Upper lobe of left lung (tissue), 6 donors: Measurements from ENCODE around the gene OTOG. TPM values are rescaled to one million over a fixed set of nuclear protein-coding genes. Genes with fewer than 3 reads are reported as not detected.
A peak's percentile ranks its signal among the peaks of the same experiment; 100 is the strongest.

Source experiments
- ATAC-seq, 2 donors: fragments of 200-7000 bp; cut with Tn5 transposase; one replicate each; pipeline ENCODE4 v1.9.1; 2022; ENCODE audit warnings: mild to moderate bottlenecking in 2 of 2, moderate library complexity in 2 of 2; ENCODE audit not compliant: low FRiP score in 2 of 2
- DNase-seq, 2 donors: peaks; one replicate each; pipeline ENCODE4 v3.0.0-alpha.2; 2019 to 2020
- H3K27ac ChIP-seq, 4 donors: fragments of 200-600 bp; sonication (generic); one replicate each; pipeline ENCODE4 v1.5.1; 2016 to 2019
- H3K27me3 ChIP-seq, 4 donors: fragments of 200-600 bp; sonication (generic); one replicate each; pipeline ENCODE4 v1.5.1; 2017 to 2019
- H3K36me3 ChIP-seq, 4 donors: fragments of 200-600 bp; sonication (generic); one replicate each; pipeline ENCODE4 v1.5.1; 2016 to 2019
- H3K4me1 ChIP-seq, 4 donors: fragments of 200-600 bp; sonication (generic); one replicate each; pipeline ENCODE4 v1.5.1; 2018 to 2019
- H3K4me3 ChIP-seq, 4 donors: fragments of 200-600 bp; sonication (generic); one replicate each; pipeline ENCODE4 v1.5.1; 2017 to 2019; ENCODE audit warnings: mild to moderate bottlenecking in 2 of 4, moderate library complexity in 1 of 4
- H3K9me3 ChIP-seq, 4 donors: fragments of 200-600 bp; sonication (generic); one replicate each; pipeline ENCODE4 v1.5.1; 2018 to 2019
- EP300 ChIP-seq, 4 donors: sonication (generic); formaldehyde crosslinking; IDR thresholded peaks; one replicate each; pipeline ENCODE4 v1.5.1; 2017; ENCODE audit warnings: antibody characterized with exemption in 4 of 4, control low read depth in 2 of 4
- POLR2A ChIP-seq, 4 donors: fragments of 450-650 bp; IDR thresholded peaks; one replicate each; pipeline ENCODE4 v1.5.1; 2016 to 2017; ENCODE audit warnings: antibody characterized with exemption in 4 of 4, mild to moderate bottlenecking in 2 of 4
- POLR2AphosphoS5 ChIP-seq, 2 donors: sonication (generic); formaldehyde crosslinking; IDR thresholded peaks; one replicate each; pipeline ENCODE4 v1.5.1; 2017; ENCODE audit warnings: antibody characterized with exemption in 2 of 2
- WGBS, 2 donors: methylation state at CpG; one replicate each; pipeline ENCODE4 v1.1.5; 2017 to 2018; 5-methylcytosine and 5-hydroxymethylcytosine counted together
- total RNA-seq, 6 donors: library from RNA; depleted of rRNA in 4 of 6; stranded (reverse); fragments of >200 nt in 4 of 6; gene quantifications; one replicate each; pipeline versions ENCODE4 v1.1.0 to v1.2.1, GENCODE V29; 2016 to 2021
- TF ChIP-seq, protein P1 (sequence below), 6 experiments: fragments of 450-650 bp in 4 of 6; fragments of 200-600 bp in 2 of 6; sonication (generic) in 2 of 6; IDR thresholded peaks; one replicate each; pipeline ENCODE4 v1.5.1; 2016 to 2019; ENCODE audit warnings: antibody characterized with exemption in 6 of 6
- donor health status: DM: no; HTN: no; CAD: no; lungs with moderate emphysema.
- donor health status: DM: no; HTN: yes; CAD: no; lungs with severe emphysema.

Gene OTOG
- total RNA-seq, 6 donors from 2014 or later, result not detected

- Histone ChIP-seq H3K36me3 (no peaks in the 10 kb centered on the region), H3K27me3 (no peaks in the 10 kb centered on the region), H3K4me3 (no peak overlapping the region), H3K4me1 (no peaks in the 10 kb centered on the region), H3K9me3 (no peaks in the 10 kb centered on the region), H3K27ac (no peak overlapping the region)
- ATAC-seq (no peak), DNase-seq (peak; percentile 19 to 65)
- TF ChIP-seq EP300 (IDR thresholded peaks at IDR 0.05) (no peak), POLR2AphosphoS5 (IDR thresholded peaks at IDR 0.05) (no peak), POLR2A (IDR thresholded peaks at IDR 0.05) (no peak)
- TF ChIP-seq, protein P1, sequence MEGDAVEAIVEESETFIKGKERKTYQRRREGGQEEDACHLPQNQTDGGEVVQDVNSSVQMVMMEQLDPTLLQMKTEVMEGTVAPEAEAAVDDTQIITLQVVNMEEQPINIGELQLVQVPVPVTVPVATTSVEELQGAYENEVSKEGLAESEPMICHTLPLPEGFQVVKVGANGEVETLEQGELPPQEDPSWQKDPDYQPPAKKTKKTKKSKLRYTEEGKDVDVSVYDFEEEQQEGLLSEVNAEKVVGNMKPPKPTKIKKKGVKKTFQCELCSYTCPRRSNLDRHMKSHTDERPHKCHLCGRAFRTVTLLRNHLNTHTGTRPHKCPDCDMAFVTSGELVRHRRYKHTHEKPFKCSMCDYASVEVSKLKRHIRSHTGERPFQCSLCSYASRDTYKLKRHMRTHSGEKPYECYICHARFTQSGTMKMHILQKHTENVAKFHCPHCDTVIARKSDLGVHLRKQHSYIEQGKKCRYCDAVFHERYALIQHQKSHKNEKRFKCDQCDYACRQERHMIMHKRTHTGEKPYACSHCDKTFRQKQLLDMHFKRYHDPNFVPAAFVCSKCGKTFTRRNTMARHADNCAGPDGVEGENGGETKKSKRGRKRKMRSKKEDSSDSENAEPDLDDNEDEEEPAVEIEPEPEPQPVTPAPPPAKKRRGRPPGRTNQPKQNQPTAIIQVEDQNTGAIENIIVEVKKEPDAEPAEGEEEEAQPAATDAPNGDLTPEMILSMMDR (IDR thresholded peaks at IDR 0.05), result no peak
- WGBS, 2 donors, result 74 to 81% methylated on average over 8 to 17 of the region's 17 CpGs
Observed at GRCh38 chr11:17610085-17610894, 63.2 kb downstream of the OTOG start.

GRCh38 chr11:17611049-17611448 lies 64.0 kb downstream of the OTOG start:
- 85 to 90% methylated on average over 4 to 12 of the region's 12 CpGs for WGBS, 2 donors
- no peaks in the 10 kb centered on the region for H3K36me3 ChIP-seq
- H3K27ac ChIP-seq, result no peak overlapping the region
- no peak overlapping the region for H3K4me3 ChIP-seq
- no peaks in the 10 kb centered on the region for H3K27me3 ChIP-seq
- no peaks in the 10 kb centered on the region for H3K4me1 ChIP-seq
- H3K9me3 ChIP-seq, result no peaks in the 10 kb centered on the region
- TF ChIP-seq POLR2A (IDR thresholded peaks at IDR 0.05) (no peak), EP300 (IDR thresholded peaks at IDR 0.05) (no peak)
- TF ChIP-seq, protein P1 (IDR thresholded peaks at IDR 0.05), result no peak
- DNase-seq, result peak; percentile 15 to 50
- ATAC-seq, result no peak

DNA sequence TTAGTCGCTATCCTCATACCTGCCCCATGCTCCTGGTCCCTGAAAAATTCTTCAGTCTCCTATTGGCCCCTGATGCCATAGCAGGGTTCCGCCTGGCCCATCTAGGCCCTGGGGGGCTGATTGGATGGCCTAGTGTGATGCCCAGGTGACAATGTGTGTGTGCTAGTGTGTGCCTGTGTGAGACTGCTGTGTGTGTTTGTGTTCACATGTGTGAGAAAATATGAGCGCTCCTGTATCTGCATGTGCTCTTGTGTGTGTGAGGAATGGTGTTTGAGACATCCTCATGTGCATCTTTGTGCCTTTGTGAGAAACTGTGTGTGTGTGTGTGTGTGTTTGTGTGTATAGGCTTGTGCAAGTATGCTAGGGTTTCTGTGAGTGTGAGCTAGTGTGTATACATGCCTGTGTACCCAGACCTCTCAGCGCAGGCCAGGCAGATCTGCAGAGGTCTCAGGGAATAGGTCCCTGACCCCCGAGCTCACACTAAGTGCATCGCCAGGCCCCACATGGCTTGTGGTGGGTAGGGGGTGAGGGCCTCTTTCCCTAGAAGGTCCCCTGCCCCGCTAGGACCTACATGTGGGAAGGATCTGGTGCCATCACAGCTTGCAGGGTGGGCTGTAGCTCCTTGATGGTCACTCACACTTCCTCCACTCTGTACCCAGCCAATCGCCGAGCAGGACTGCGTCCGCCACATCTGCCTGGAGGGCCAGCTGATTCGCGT lies 64.6 kb downstream of the OTOG start:
- TF ChIP-seq POLR2A (IDR thresholded peaks at IDR 0.05) (no peak), POLR2AphosphoS5 (IDR thresholded peaks at IDR 0.05) (no peak), EP300 (IDR thresholded peaks at IDR 0.05) (no peak)
- TF ChIP-seq, protein P1 (IDR thresholded peaks at IDR 0.05), result no peak
- 94 to 95% methylated on average over 3 to 10 of the region's 13 CpGs for WGBS, 2 donors
- no peaks in the 10 kb centered on the region for H3K9me3 ChIP-seq
- no peak for ATAC-seq
- H3K4me3 ChIP-seq, result no peak overlapping the region
- no peak overlapping the region for H3K27ac ChIP-seq
- H3K27me3 ChIP-seq, result no peaks in the 10 kb centered on the region
- no peaks in the 10 kb centered on the region for H3K4me1 ChIP-seq
- peak in 1 of 2 donors; percentile 8 for DNase-seq
- H3K36me3 ChIP-seq, result no peaks in the 10 kb centered on the region

DNA sequence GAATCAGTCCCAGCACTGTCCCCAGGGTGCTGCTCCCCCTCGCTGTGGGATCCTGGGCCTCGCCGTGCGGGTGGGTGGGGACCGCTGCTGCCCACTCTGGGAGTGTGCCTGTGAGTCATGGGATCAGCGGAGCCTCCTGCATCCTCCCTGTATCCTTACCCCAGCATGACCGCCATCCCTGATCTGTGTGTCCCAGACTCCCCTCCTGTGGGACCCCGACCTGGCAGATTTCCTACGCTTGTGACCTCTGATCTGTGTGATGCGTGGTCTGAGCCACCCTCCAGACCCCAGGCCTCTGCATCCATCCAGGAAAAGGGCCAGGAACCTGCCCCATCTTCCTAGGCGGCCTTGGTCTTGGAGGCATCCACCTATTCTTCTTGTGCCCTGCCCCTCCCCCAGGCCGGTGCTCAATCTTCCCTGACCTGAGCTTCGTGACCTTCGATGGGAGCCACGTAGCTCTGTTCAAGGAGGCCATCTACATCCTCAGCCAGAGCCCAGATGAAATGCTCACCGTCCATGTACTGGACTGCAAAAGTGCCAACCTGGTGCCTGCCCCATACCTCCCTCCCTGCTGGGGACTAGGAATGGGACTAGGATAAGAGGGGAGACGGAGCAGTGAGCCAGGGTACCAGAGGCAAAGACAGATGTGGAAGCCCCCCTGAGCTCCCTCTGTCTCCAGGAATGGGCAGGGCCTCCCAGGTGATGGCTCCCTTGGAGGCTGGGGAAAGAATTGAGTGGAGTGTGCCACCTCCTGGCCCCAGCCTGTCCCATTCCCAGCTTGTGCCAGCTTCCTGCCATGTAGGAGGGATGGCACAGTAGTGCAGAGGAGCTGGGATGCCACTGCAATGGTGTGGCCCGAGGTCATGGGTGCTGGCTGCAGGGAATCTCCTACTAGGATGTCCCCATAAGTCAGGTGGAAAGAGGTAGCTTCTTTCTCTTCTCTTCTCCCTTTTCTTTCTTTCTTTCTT lies 65.4 kb downstream of the OTOG start:
- ATAC-seq, result no peak
- Histone ChIP-seq H3K4me3 (no peak overlapping the region), H3K27me3 (no peaks in the 10 kb centered on the region), H3K36me3 (no peaks in the 10 kb centered on the region), H3K27ac (no peak overlapping the region), H3K4me1 (no peaks in the 10 kb centered on the region), H3K9me3 (no peaks in the 10 kb centered on the region)
- 82 to 86% methylated on average over 10 to 18 of the region's 18 CpGs for WGBS, 2 donors
- peak; percentile 15 to 67 for DNase-seq
- TF ChIP-seq POLR2A (IDR thresholded peaks at IDR 0.05), result no peak
